ENCODE measurements around the gene EMC9. TPM values are rescaled to one million over a fixed set of nuclear protein-coding genes. Genes with fewer than 3 reads are reported as not detected.

The EMC9 gene
- total and polyA plus RNA-seq, 4 donors, result 8.6 to 17.8 (median 13.4) TPM

DNA sequence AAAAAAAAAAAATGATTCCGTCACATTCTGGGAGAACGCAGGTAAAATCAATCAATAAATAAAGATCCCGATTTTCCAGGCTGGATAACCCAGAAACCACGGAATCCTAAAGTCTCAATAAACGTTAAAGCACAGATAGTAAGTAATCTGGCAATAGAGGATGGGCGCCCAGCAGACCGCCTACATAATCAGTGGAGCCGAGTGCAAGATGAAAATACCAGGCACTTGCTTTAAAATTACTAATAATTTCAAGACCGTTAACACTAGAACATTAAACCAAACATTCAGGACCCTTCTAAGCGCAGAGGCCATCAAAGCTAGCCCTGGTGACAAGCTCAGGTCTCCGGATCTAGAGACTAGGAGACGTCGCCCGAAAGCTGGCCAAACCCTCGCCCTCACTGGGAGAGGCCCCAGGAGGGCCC is 28.0 kb downstream of the EMC9 start:
- peak overlapping the region; percentile 99 to 100 for H3K27ac ChIP-seq (ENCODE audit: low read depth in 1 of 2, low read length in 2 of 2)
- H3K9ac ChIP-seq (ENCODE audit: low read depth in 1 of 2, low read length in 2 of 2), result peak overlapping the region; percentile 75 to 97
- peaks cover 0 to 8% (median 5%) of the 10 kb centered on the region in 4 donors for H3K36me3 ChIP-seq (ENCODE audit: control insufficient read depth in 4 of 4, insufficient read depth in 3 of 4, low read depth in 1 of 4, low read length in 3 of 4)
- H3K27me3 ChIP-seq (ENCODE audit: control insufficient read depth in 4 of 4, insufficient read depth in 4 of 4, low read length in 3 of 4), result no peaks in the 10 kb centered on the region
- DNase-seq (ENCODE audit: low spot score), result no peak
- H3K4me1 ChIP-seq (ENCODE audit: control insufficient read depth in 4 of 4, insufficient read depth in 4 of 4, low read length in 3 of 4), result peaks cover 4 to 53% (median 45%) of the 10 kb centered on the region in 4 donors
- WGBS, result 10% methylated on average over 15 of the region's 15 CpGs
- peak overlapping the region; percentile 55 to 94 (median 90) for H3K4me3 ChIP-seq (ENCODE audit: low read depth in 1 of 3, low read length in 3 of 3)
- TF ChIP-seq FOXA2 (IDR thresholded peaks at IDR 0.05) (no peak), YY1 (IDR thresholded peaks at IDR 0.05) (no peak), HNF4A (conservative IDR thresholded peaks at IDR 0.05) (no peak), RXRA (IDR thresholded peaks at IDR 0.05) (no peak), SP1 (IDR thresholded peaks at IDR 0.05) (no peak), FOXA1 (IDR thresholded peaks at IDR 0.05) (no peak), TAF1 (conservative IDR thresholded peaks at IDR 0.05) (no peak), GABPA (IDR thresholded peaks at IDR 0.05 in 1 of 2, conservative IDR thresholded peaks at IDR 0.05 in 1 of 2) (no peak), HNF4G (IDR thresholded peaks at IDR 0.05) (no peak), NR2F2 (IDR thresholded peaks at IDR 0.05) (no peak), EGR1 (IDR thresholded peaks at IDR 0.05; ENCODE audit: low read depth in 2 of 2) (no peak)
- TF ChIP-seq, protein P1, sequence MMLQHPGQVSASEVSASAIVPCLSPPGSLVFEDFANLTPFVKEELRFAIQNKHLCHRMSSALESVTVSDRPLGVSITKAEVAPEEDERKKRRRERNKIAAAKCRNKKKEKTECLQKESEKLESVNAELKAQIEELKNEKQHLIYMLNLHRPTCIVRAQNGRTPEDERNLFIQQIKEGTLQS (IDR thresholded peaks at IDR 0.05), result no peak
- TF ChIP-seq, protein P2, sequence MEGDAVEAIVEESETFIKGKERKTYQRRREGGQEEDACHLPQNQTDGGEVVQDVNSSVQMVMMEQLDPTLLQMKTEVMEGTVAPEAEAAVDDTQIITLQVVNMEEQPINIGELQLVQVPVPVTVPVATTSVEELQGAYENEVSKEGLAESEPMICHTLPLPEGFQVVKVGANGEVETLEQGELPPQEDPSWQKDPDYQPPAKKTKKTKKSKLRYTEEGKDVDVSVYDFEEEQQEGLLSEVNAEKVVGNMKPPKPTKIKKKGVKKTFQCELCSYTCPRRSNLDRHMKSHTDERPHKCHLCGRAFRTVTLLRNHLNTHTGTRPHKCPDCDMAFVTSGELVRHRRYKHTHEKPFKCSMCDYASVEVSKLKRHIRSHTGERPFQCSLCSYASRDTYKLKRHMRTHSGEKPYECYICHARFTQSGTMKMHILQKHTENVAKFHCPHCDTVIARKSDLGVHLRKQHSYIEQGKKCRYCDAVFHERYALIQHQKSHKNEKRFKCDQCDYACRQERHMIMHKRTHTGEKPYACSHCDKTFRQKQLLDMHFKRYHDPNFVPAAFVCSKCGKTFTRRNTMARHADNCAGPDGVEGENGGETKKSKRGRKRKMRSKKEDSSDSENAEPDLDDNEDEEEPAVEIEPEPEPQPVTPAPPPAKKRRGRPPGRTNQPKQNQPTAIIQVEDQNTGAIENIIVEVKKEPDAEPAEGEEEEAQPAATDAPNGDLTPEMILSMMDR (IDR thresholded peaks at IDR 0.05; ENCODE audit: low read depth, low read length, missing input control), result no peak
- TF ChIP-seq, protein P3, sequence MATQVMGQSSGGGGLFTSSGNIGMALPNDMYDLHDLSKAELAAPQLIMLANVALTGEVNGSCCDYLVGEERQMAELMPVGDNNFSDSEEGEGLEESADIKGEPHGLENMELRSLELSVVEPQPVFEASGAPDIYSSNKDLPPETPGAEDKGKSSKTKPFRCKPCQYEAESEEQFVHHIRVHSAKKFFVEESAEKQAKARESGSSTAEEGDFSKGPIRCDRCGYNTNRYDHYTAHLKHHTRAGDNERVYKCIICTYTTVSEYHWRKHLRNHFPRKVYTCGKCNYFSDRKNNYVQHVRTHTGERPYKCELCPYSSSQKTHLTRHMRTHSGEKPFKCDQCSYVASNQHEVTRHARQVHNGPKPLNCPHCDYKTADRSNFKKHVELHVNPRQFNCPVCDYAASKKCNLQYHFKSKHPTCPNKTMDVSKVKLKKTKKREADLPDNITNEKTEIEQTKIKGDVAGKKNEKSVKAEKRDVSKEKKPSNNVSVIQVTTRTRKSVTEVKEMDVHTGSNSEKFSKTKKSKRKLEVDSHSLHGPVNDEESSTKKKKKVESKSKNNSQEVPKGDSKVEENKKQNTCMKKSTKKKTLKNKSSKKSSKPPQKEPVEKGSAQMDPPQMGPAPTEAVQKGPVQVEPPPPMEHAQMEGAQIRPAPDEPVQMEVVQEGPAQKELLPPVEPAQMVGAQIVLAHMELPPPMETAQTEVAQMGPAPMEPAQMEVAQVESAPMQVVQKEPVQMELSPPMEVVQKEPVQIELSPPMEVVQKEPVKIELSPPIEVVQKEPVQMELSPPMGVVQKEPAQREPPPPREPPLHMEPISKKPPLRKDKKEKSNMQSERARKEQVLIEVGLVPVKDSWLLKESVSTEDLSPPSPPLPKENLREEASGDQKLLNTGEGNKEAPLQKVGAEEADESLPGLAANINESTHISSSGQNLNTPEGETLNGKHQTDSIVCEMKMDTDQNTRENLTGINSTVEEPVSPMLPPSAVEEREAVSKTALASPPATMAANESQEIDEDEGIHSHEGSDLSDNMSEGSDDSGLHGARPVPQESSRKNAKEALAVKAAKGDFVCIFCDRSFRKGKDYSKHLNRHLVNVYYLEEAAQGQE (IDR thresholded peaks at IDR 0.05), result no peak
- TF ChIP-seq, protein P4, sequence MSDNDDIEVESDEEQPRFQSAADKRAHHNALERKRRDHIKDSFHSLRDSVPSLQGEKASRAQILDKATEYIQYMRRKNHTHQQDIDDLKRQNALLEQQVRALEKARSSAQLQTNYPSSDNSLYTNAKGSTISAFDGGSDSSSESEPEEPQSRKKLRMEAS (IDR thresholded peaks at IDR 0.05), result no peak
- TF ChIP-seq, protein P5, sequence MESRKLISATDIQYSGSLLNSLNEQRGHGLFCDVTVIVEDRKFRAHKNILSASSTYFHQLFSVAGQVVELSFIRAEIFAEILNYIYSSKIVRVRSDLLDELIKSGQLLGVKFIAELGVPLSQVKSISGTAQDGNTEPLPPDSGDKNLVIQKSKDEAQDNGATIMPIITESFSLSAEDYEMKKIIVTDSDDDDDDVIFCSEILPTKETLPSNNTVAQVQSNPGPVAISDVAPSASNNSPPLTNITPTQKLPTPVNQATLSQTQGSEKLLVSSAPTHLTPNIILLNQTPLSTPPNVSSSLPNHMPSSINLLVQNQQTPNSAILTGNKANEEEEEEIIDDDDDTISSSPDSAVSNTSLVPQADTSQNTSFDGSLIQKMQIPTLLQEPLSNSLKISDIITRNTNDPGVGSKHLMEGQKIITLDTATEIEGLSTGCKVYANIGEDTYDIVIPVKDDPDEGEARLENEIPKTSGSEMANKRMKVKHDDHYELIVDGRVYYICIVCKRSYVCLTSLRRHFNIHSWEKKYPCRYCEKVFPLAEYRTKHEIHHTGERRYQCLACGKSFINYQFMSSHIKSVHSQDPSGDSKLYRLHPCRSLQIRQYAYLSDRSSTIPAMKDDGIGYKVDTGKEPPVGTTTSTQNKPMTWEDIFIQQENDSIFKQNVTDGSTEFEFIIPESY (IDR thresholded peaks at IDR 0.05), result no peak
- H3K9me3 ChIP-seq (ENCODE audit: control insufficient read depth in 4 of 4, low read length in 3 of 4), result no peaks in the 10 kb centered on the region

DNA sequence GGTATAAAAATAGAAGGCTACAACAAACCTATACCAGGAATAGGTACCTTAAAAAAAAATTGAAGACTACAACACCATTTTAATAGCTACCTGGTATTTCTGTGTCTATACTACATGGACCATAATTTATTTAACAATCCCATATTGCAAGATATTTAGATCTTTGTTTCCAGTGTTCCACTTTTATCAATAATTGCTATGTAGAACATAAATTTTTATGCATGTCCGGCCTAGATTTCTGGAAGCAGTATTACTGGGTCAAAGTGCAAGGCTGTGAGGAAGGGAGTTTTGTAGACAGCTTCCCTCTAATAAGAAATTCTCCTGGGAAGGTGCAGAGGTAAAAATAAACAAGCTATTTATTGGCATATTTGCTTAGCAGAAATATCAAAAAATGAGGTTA is 30.9 kb downstream of the EMC9 start:
- Histone ChIP-seq H3K9ac (ENCODE audit: low read depth in 1 of 2, low read length in 2 of 2) (no peak overlapping the region), H3K4me3 (ENCODE audit: low read depth in 1 of 3, low read length in 3 of 3) (no peak overlapping the region), H3K9me3 (ENCODE audit: control insufficient read depth in 4 of 4, low read length in 3 of 4) (no peaks in the 10 kb centered on the region), H3K27ac (ENCODE audit: low read depth in 1 of 2, low read length in 2 of 2) (peak overlapping the region in 1 of 2 donors; percentile 20), H3K36me3 (ENCODE audit: control insufficient read depth in 4 of 4, insufficient read depth in 3 of 4, low read depth in 1 of 4, low read length in 3 of 4) (no peaks in the 10 kb centered on the region), H3K27me3 (ENCODE audit: control insufficient read depth in 4 of 4, insufficient read depth in 4 of 4, low read length in 3 of 4) (no peaks in the 10 kb centered on the region), H3K4me1 (ENCODE audit: control insufficient read depth in 4 of 4, insufficient read depth in 4 of 4, low read length in 3 of 4) (peaks cover 4 to 50% (median 31%) of the 10 kb centered on the region in 4 donors)
- 31% methylated on average over 1 of the region's 1 CpG for WGBS
- no peak for DNase-seq (ENCODE audit: low spot score)
- TF ChIP-seq RAD21 (IDR thresholded peaks at IDR 0.05) (no peak), YY1 (IDR thresholded peaks at IDR 0.05) (no peak), RXRA (IDR thresholded peaks at IDR 0.05) (no peak), HNF4G (IDR thresholded peaks at IDR 0.05) (no peak), HNF4A (conservative IDR thresholded peaks at IDR 0.05) (no peak), FOXA2 (IDR thresholded peaks at IDR 0.05) (no peak)
- TF ChIP-seq, protein P5 (IDR thresholded peaks at IDR 0.05), result no peak
- TF ChIP-seq, protein P1 (IDR thresholded peaks at IDR 0.05), result no peak
- TF ChIP-seq, protein P2 (IDR thresholded peaks at IDR 0.05; ENCODE audit: low read depth, low read length, missing input control), result no peak
- TF ChIP-seq, protein P4 (IDR thresholded peaks at IDR 0.05), result no peak

All from liver (tissue), 9 donors.